CD14-positive monocyte (primary cell): ENCODE data around the gene DCLK3. TPM values are rescaled to one million over a fixed set of nuclear protein-coding genes. Genes with fewer than 3 reads are reported as not detected.

ENCODE experiments used
- DNase-seq, 3 donors: peaks; one replicate each; pipeline ENCODE4 v3.0.0-alpha.2; 2011 to 2022
- H2AFZ ChIP-seq: 2 replicates; pipeline ENCODE4 v1.6.0; 2012; ENCODE audit warnings: mild to moderate bottlenecking, low read depth, low read length, inconsistent platforms; ENCODE audit not compliant: insufficient read depth, poor library complexity, severe bottlenecking
- H3K27ac ChIP-seq, 2 donors: 1 replicate in 1 of 2; 2 replicates in 1 of 2; pipeline ENCODE4 v1.5.1; 2012 to 2013; ENCODE audit warnings: low read length in 2 of 2, control low read depth in 1 of 2, inconsistent platforms in 1 of 2, low read depth in 1 of 2, mild to moderate bottlenecking in 1 of 2
- H3K27me3 ChIP-seq, 2 donors: one replicate each; pipeline versions ENCODE4 v1.6.0 to v1.6.1; 2011 to 2013; ENCODE audit warnings: low read length in 2 of 2; ENCODE audit not compliant: control insufficient read depth in 2 of 2, insufficient read depth in 2 of 2
- H3K36me3 ChIP-seq, 2 donors: replicated peaks in 1 of 2; 1 replicate in 1 of 2; 2 replicates in 1 of 2; pipeline versions ENCODE4 v1.5.1 to v1.6.1; 2012 to 2013; ENCODE audit warnings: low read length in 2 of 2, control low read depth in 1 of 2, inconsistent platforms in 1 of 2, mild to moderate bottlenecking in 1 of 2; ENCODE audit not compliant: insufficient read depth in 2 of 2, control insufficient read depth in 1 of 2
- H3K4me1 ChIP-seq, 2 donors: 1 replicate in 1 of 2; 2 replicates in 1 of 2; pipeline versions ENCODE4 v1.5.1 to v1.6.1; 2012 to 2013; ENCODE audit warnings: low read length in 2 of 2, control low read depth in 1 of 2, inconsistent platforms in 1 of 2, mild to moderate bottlenecking in 1 of 2, moderate library complexity in 1 of 2; ENCODE audit not compliant: insufficient read depth in 2 of 2, control insufficient read depth in 1 of 2
- H3K4me2 ChIP-seq: replicated peaks from 2 replicates; pipeline ENCODE3; 2012; ENCODE audit warnings: low read length, moderate library complexity, mild to moderate bottlenecking; ENCODE audit not compliant: poor library complexity, severe bottlenecking; ENCODE audit errors: extremely low read depth
- H3K4me3 ChIP-seq, 3 experiments: fragments of 200-600 bp in 1 of 3; sonication (generic) in 1 of 3; replicated peaks in 1 of 3; 1 replicate in 2 of 3; 2 replicates in 1 of 3; pipeline ENCODE4 v1.5.1; 2011 to 2013; ENCODE audit warnings: low read length in 3 of 3, mild to moderate bottlenecking in 3 of 3, control low read depth in 2 of 3, low read depth in 2 of 3, inconsistent platforms in 1 of 3, moderate library complexity in 1 of 3
- H3K79me2 ChIP-seq: 2 replicates; pipeline ENCODE4 v1.6.0; 2012; ENCODE audit warnings: mild to moderate bottlenecking, control low read depth, inconsistent platforms, low read length, moderate library complexity; ENCODE audit not compliant: insufficient read depth
- H3K9ac ChIP-seq: 2 replicates; pipeline ENCODE4 v1.6.0; 2017; ENCODE audit warnings: low read length, mild to moderate bottlenecking; ENCODE audit not compliant: insufficient read depth, poor library complexity, severe bottlenecking
- H3K9me3 ChIP-seq, 2 donors: replicated peaks in 1 of 2; 1 replicate in 1 of 2; 2 replicates in 1 of 2; pipeline versions ENCODE4 v1.5.1 to v1.6.1; 2012 to 2013; ENCODE audit warnings: low read length in 2 of 2, control low read depth in 1 of 2; ENCODE audit not compliant: control insufficient read depth in 1 of 2, insufficient read depth in 1 of 2
- H4K20me1 ChIP-seq: 2 replicates; pipeline ENCODE4 v1.6.0; 2012; ENCODE audit warnings: mild to moderate bottlenecking, low read length, control low read depth, moderate library complexity; ENCODE audit not compliant: insufficient read depth
- H3K27ac Mint-ChIP-seq, 7 donors: one replicate each; pipeline ENCODE4 v1.8.0; 2020; ENCODE audit warnings: mild to moderate bottlenecking in 7 of 7, mixed read lengths in 7 of 7, moderate library complexity in 6 of 7, inconsistent platforms in 2 of 7
- H3K27me3 Mint-ChIP-seq, 3 donors: one replicate each; pipeline ENCODE4 v1.8.0; 2021 to 2022; ENCODE audit warnings: low read depth in 3 of 3, mild to moderate bottlenecking in 3 of 3, mixed read lengths in 3 of 3, moderate library complexity in 3 of 3, inconsistent platforms in 1 of 3
- H3K36me3 Mint-ChIP-seq, 2 donors: one replicate each; pipeline ENCODE4 v1.8.0; 2020; ENCODE audit warnings: mixed read lengths in 2 of 2, inconsistent platforms in 1 of 2, mild to moderate bottlenecking in 1 of 2
- H3K4me1 Mint-ChIP-seq: one replicate; pipeline ENCODE4 v1.8.0; 2020; ENCODE audit warnings: mild to moderate bottlenecking, mixed read lengths
- H3K4me3 Mint-ChIP-seq, 2 donors: one replicate each; pipeline ENCODE4 v1.8.0; 2020; ENCODE audit warnings: mild to moderate bottlenecking in 2 of 2, mixed read lengths in 2 of 2, moderate library complexity in 1 of 2
- H3K9me3 Mint-ChIP-seq, 7 donors: one replicate each; pipeline ENCODE4 v1.8.0; 2020 to 2022; ENCODE audit warnings: mixed read lengths in 7 of 7, mild to moderate bottlenecking in 6 of 7, moderate library complexity in 6 of 7, inconsistent platforms in 2 of 7
- WGBS: methylation state at CpG from one replicate; pipeline ENCODE4 v1.1.5; 2013; ENCODE audit warnings: missing lambda C conversion rate; ENCODE audit not compliant: insufficient coverage; 5-methylcytosine and 5-hydroxymethylcytosine counted together
- intact Hi-C, 2 donors: fragments of 100-400 bp; cut with micrococcal nuclease; formaldehyde crosslinking; loops; one replicate each; pipeline versions ENCODE4 v1.15.0 to v1.15.1; 2023
- polyA plus RNA-seq, 3 donors: library from polyadenylated mRNA; depleted of rRNA in 1 of 3; unstranded in 2 of 3; stranded (reverse) in 1 of 3; fragments of 300-500 nt in 2 of 3; fragments of >200 nt in 1 of 3; fragmentation: Illumina TruSeq in 2 of 3; gene quantifications; 1 replicate in 2 of 3; 2 replicates in 1 of 3; pipeline ENCODE4 v1.2.3, GENCODE V29; 2012 to 2021
- TF ChIP-seq, protein P1 (sequence below): fragments of 200-600 bp; IDR thresholded peaks from one replicate; pipeline ENCODE4 v1.8.0; 2022; ENCODE audit warnings: antibody characterized with exemption, mild to moderate bottlenecking

Gene DCLK3
- polyA plus RNA-seq, 3 donors, result not detected

DNA sequence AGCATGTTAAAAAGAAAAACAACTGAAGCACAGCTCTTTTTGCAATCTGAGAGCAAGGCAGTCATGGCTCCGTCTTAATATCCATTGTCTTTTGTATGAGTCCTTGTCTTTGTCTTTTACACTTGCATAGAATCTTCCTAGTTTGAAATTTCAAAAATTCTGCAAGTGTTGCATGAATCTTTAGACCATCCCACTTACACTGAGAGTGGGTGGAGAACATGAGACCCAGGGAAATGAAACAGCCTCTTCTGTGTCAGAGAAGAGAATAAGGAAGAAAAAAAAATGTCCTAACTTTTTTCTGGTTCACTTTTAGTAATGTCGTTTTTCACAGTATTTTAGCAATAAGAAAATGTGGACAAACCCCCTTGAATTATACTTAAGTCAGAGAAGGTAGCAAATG lies 12.1 kb upstream of the DCLK3 start:
- Histone ChIP-seq H3K9ac (no peak overlapping the region), H2AFZ (peak overlapping the region; percentile 4), H3K4me3 (no peak overlapping the region), H4K20me1 (no peaks in the 10 kb centered on the region), H3K9me3 (no peaks in the 10 kb centered on the region), H3K27ac (peak overlapping the region in 1 of 2 donors; percentile 47), H3K36me3 (no peaks in the 10 kb centered on the region), H3K4me1 (peaks cover 8 to 20% of the 10 kb centered on the region in 2 donors), H3K4me2 (peak overlapping the region; percentile 21), H3K27me3 (no peaks in the 10 kb centered on the region), H3K79me2 (no peaks in the 10 kb centered on the region)
- Mint-ChIP-seq H3K4me3 (peak overlapping the region in 1 of 2 donors; percentile 61), H3K4me1 (peaks cover 22% of the 10 kb centered on the region), H3K9me3 (peaks cover 0 to 4% (median 0%) of the 10 kb centered on the region in 7 donors), H3K36me3 (no peaks in the 10 kb centered on the region), H3K27me3 (peaks cover 0 to 1% (median 0%) of the 10 kb centered on the region in 3 donors), H3K27ac (peak overlapping the region in 3 of 7 donors; percentile 23 to 79 (median 34))
- intact Hi-C loops, result no loop called here
- WGBS, result no CpG with 5 or more reads among the region's 2 CpGs
- TF ChIP-seq, protein P1, sequence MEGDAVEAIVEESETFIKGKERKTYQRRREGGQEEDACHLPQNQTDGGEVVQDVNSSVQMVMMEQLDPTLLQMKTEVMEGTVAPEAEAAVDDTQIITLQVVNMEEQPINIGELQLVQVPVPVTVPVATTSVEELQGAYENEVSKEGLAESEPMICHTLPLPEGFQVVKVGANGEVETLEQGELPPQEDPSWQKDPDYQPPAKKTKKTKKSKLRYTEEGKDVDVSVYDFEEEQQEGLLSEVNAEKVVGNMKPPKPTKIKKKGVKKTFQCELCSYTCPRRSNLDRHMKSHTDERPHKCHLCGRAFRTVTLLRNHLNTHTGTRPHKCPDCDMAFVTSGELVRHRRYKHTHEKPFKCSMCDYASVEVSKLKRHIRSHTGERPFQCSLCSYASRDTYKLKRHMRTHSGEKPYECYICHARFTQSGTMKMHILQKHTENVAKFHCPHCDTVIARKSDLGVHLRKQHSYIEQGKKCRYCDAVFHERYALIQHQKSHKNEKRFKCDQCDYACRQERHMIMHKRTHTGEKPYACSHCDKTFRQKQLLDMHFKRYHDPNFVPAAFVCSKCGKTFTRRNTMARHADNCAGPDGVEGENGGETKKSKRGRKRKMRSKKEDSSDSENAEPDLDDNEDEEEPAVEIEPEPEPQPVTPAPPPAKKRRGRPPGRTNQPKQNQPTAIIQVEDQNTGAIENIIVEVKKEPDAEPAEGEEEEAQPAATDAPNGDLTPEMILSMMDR, result no peak
- DNase-seq, result peak in 2 of 3 donors; percentile 7 to 10

DNA sequence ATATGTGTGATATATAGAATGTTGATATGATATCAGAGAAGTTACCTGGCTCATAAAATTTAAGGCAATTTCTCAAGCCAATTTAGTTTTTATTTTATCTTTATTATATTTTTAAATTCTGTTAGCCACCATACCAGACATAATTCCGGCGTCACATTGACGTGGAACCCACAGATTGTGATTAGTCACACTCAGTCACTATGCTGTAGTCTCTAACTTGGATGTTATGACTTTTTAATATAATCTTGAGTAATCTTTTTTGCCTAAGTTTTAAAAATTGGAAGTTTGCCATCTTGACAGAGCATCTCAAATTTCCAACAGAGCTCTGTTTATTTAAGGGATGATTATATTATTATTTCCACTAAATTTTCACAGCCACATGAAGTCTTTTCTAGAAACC lies 9.7 kb upstream of the DCLK3 start:
- Mint-ChIP-seq H3K9me3 (peaks cover 0 to 3% (median 0%) of the 10 kb centered on the region in 7 donors), H3K4me3 (no peak overlapping the region), H3K27me3 (peaks cover 1 to 9% (median 4%) of the 10 kb centered on the region in 3 donors), H3K27ac (no peak overlapping the region), H3K36me3 (no peaks in the 10 kb centered on the region), H3K4me1 (peaks cover 22% of the 10 kb centered on the region)
- Histone ChIP-seq H3K27me3 (peaks cover 0 to 4% of the 10 kb centered on the region in 2 donors), H3K4me2 (no peak overlapping the region), H3K27ac (no peak overlapping the region), H3K9ac (no peak overlapping the region), H3K4me1 (peaks cover 8 to 20% of the 10 kb centered on the region in 2 donors), H3K36me3 (no peaks in the 10 kb centered on the region), H3K79me2 (no peaks in the 10 kb centered on the region), H3K4me3 (no peak overlapping the region), H2AFZ (no peak overlapping the region), H4K20me1 (no peaks in the 10 kb centered on the region), H3K9me3 (no peaks in the 10 kb centered on the region)
- intact Hi-C loops, result no loop called here
- TF ChIP-seq, protein P1, result no peak
- no CpG with 5 or more reads among the region's 3 CpGs for WGBS
- DNase-seq, result no peak
